Tibial artery (tissue), 4 donors: ENCODE data around the gene FGF3.

Experiments
- DNase-seq, 2 donors: peaks; one replicate each; pipeline ENCODE4 v3.0.0-alpha.2; 2019
- H3K27ac ChIP-seq, 2 donors: fragments of 200-600 bp; sonication (generic) in 1 of 2; 1 replicate in 1 of 2; 2 replicates in 1 of 2; pipeline ENCODE4 v1.5.1; 2018 to 2019; ENCODE audit warnings: mild to moderate bottlenecking in 1 of 2
- H3K27me3 ChIP-seq, 2 donors: fragments of 200-600 bp; sonication (generic) in 1 of 2; one replicate each; pipeline versions ENCODE4 v1.5.1 to v1.6.0; 2016 to 2019
- H3K36me3 ChIP-seq, 3 donors: fragments of 200-600 bp; sonication (generic) in 2 of 3; one replicate each; pipeline ENCODE4 v1.5.1; 2016 to 2019; ENCODE audit warnings: mild to moderate bottlenecking in 2 of 3
- H3K4me1 ChIP-seq, 4 donors: fragments of 200-600 bp; sonication (generic) in 2 of 4; 1 replicate in 3 of 4; 2 replicates in 1 of 4; pipeline ENCODE4 v1.5.1; 2016 to 2019
- H3K4me3 ChIP-seq, 2 donors: fragments of 200-600 bp; sonication (generic) in 1 of 2; 1 replicate in 1 of 2; 2 replicates in 1 of 2; pipeline ENCODE4 v1.5.1; 2018 to 2019; ENCODE audit warnings: mild to moderate bottlenecking in 2 of 2
- H3K9me3 ChIP-seq, 3 donors: fragments of 200-600 bp; sonication (generic) in 1 of 3; one replicate each; pipeline ENCODE4 v1.5.1; 2016 to 2019
- intact Hi-C: fragments of 100-400 bp; cut with DNase I; formaldehyde crosslinking; loops from one replicate; pipeline ENCODE4 v1.15.0; 2023; ENCODE audit warnings: low total_unique reads
- TF ChIP-seq, protein P1 (sequence below), 2 experiments: fragments of 200-600 bp in 1 of 2; fragments of 450-650 bp in 1 of 2; IDR thresholded peaks; one replicate each; pipeline ENCODE4 v1.5.1; 2017 to 2019; ENCODE audit warnings: antibody characterized with exemption in 2 of 2, mild to moderate bottlenecking in 1 of 2, moderate library complexity in 1 of 2

Gene FGF3

DNA sequence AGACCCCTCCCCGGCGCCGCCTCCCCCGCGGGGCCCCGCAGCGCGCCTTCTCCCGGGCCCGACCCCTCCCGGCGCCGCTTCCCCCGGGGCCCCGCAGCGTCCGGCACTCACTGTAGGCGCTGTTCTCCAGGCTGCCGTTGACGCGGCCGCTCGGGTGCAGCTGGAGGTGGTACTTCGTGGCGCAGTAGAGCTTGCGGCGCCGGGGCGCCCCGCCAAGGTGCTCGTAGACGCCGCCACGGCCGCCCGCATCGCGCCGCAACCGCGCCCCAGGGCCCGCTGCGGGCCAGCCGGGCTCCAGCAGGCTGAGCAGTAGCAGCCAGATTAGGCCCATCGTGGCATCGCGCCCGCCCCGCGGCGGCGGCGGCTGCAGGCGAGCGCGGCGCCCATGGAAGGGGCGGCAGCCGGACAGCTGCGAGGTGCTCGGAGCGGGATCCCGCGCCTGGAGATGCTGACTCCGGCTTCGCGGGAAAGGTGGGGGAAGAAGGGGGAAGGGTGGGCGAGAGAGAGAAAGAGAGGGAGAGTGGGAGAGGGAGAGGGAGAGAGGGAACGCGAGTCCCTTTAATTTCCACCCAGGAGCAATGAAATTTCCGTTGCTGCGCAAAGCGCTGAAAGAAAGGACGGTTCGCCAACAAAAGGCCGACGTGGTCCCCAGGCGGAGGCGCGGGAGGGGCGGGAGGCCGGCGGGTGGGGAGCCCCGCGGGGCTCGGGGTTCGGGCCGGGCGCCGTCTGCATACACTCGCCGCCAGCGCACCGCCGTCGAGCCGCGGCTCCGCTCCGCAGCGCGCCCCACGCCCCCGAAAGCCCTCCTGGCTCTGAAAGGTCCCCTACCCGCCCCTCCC lies at the start of gene FGF3:
Gene FGF3, minus strand, starts transcription at position 814 of the 839 bp plus-strand sequence. Its CDS starts 483 bp downstream, at position 331.
- H3K4me1 ChIP-seq, result peaks cover 0 to 23% (median 9%) of the 10 kb centered on the region in 4 donors
- H3K27ac ChIP-seq, result no peak within 1 kb of the TSS
- no peaks in the 10 kb centered on the region for H3K9me3 ChIP-seq
- TF ChIP-seq, protein P1, sequence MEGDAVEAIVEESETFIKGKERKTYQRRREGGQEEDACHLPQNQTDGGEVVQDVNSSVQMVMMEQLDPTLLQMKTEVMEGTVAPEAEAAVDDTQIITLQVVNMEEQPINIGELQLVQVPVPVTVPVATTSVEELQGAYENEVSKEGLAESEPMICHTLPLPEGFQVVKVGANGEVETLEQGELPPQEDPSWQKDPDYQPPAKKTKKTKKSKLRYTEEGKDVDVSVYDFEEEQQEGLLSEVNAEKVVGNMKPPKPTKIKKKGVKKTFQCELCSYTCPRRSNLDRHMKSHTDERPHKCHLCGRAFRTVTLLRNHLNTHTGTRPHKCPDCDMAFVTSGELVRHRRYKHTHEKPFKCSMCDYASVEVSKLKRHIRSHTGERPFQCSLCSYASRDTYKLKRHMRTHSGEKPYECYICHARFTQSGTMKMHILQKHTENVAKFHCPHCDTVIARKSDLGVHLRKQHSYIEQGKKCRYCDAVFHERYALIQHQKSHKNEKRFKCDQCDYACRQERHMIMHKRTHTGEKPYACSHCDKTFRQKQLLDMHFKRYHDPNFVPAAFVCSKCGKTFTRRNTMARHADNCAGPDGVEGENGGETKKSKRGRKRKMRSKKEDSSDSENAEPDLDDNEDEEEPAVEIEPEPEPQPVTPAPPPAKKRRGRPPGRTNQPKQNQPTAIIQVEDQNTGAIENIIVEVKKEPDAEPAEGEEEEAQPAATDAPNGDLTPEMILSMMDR (IDR thresholded peaks at IDR 0.05), result no peak
- intact Hi-C loops, result no loop called here
- no peak for DNase-seq
- no peak within 1 kb of the TSS for H3K4me3 ChIP-seq
- H3K36me3 ChIP-seq, result no peaks in the 10 kb centered on the region
- H3K27me3 ChIP-seq, result peaks cover 0 to 96% of the 10 kb centered on the region in 2 donors

DNA sequence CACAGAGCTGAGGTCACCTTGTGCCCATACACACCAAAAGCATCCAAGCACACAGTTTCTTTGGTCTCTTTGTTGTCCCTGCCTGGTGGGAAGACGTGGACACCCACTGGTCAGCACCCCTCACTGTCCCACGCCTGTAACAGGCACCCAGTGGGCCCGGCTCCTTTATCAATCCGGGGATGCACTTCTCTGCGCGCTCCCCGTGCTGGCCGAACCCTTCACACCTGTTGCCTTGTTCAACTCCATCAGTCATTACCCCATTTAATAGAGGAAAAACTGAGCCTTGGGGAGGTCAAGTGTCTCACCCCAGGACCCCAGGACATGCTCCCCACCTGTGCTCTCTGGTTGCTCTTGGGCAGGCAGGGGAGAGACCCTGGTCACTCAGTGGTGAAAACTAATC lies 49.7 kb upstream of the FGF3 start:
- peak in 1 of 2 donors; percentile 31 for DNase-seq
- H3K4me3 ChIP-seq, result no peak overlapping the region
- TF ChIP-seq, protein P1 (IDR thresholded peaks at IDR 0.05), result no peak
- no peak overlapping the region for H3K27ac ChIP-seq
- peaks cover 0 to 43% of the 10 kb centered on the region in 2 donors for H3K27me3 ChIP-seq
- intact Hi-C loops, result no loop called here
- no peaks in the 10 kb centered on the region for H3K4me1 ChIP-seq
- H3K9me3 ChIP-seq, result no peaks in the 10 kb centered on the region
- no peaks in the 10 kb centered on the region for H3K36me3 ChIP-seq

DNA sequence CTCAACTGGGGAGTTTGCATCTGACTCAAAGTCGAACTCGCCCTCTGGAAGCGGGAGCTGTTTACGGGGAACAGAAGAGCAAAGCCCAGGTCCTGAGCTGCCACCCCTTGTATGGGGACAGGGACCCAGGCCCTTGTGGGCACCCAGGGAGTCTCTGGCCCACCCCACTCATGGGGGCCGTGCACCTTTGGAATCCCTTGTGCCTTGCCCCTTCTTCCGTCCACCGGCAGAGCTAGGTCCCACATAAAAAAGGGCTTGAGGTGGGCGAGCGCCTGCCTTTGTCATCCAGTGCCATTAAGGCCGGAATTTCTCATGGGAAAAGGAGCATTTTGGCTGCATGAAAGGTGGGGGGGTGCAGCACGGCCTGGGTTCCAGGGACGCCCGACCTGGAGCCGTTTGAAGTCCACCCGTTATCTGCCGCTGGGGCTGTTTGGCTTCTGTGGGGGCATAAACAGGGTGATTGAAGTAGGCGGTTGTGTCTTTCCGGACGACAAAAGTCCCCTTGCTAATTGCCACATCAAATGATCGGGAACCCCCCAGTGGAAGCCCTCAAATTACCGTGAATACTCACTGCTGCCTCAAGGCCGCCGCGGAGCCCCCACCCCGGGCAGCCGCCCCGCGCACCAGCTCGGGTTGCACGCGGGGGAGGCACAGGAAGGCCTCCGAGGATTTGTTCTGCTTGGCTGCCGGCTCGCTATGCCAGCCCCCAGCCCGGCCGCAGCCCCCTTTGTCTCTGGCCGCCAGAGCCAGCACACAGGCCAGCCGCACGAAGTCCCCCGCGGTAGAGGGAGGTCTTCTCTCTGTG lies 49.0 kb upstream of the FGF3 start:
- Histone ChIP-seq H3K27me3 (peaks cover 0 to 49% of the 10 kb centered on the region in 2 donors), H3K36me3 (no peaks in the 10 kb centered on the region), H3K4me1 (no peaks in the 10 kb centered on the region), H3K9me3 (no peaks in the 10 kb centered on the region), H3K27ac (no peak overlapping the region), H3K4me3 (no peak overlapping the region)
- TF ChIP-seq, protein P1 (IDR thresholded peaks at IDR 0.05), result no peak
- peak in 1 of 2 donors; percentile 42 for DNase-seq
- intact Hi-C loops, result no loop called here

DNA sequence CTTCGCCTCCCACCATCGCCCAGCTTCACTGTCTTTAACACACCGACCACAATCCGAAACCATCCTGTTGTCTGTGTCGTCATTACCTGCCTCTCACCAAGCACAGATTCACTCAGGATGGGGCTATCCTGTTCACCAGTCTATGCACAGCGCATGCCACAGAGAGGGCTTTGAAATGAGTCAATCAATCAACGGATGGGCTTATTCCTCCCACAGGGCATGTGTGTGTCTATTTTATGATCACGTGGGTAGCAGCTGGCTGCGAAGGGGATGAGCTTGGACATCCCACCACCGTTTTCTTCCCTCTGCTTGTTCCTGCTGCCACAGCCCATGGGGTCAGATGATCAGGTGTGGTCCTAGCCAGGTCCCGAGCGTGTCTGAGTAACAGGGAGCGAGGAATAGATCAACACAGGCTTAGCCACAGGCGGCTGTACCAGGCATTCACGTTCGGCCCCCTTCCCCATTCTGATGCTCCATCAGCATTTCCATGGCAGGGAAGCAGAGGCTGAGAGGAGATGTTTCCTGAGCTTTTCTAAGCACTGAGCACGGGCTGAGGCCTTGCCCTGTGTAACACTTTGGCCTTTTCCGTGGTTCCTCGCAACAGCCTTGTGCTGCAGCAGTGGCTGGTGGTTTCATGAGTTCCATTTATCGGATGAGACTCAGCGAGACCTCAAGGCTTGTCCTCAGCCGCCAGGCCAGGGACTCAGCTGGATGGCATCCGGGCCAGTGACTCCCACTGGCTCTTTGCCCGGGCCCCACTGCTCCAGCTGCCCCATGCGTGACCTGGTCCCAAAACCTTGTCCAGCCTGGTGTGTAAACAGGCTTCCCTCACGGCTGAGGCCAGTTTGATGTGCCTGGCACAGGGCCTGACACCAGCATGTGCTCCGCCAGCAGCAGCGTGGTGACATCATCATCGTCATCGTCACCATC lies 48.1 kb upstream of the FGF3 start:
- Histone ChIP-seq H3K4me3 (no peak overlapping the region), H3K27ac (no peak overlapping the region), H3K9me3 (no peaks in the 10 kb centered on the region), H3K4me1 (no peaks in the 10 kb centered on the region), H3K27me3 (peaks cover 0 to 56% of the 10 kb centered on the region in 2 donors), H3K36me3 (no peaks in the 10 kb centered on the region)
- TF ChIP-seq, protein P1 (IDR thresholded peaks at IDR 0.05), result no peak
- DNase-seq, result peak in 1 of 2 donors; percentile 69
- intact Hi-C loops, result no loop called here

DNA sequence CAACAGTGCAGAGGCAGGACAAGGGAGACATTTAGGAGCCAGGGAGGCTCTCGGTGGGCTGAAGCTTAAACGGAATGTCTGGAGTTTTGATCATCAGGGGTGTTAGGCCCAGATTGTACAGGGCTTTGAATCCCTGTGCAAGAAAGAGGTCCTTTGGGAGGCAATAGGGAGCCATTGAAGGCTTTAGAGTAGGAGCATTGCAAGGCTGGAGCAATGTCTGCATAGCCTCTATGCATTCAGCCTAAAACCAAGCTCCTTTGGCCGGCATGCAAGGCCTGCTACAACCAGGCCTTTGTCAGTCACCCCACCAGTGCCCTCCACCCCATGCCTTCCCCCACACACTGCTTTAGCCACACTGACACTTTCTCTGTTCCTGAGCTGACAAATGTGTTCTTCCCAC lies 47.4 kb upstream of the FGF3 start:
- no peak overlapping the region for H3K4me3 ChIP-seq
- intact Hi-C loops, result no loop called here
- no peaks in the 10 kb centered on the region for H3K36me3 ChIP-seq
- H3K4me1 ChIP-seq, result no peaks in the 10 kb centered on the region
- TF ChIP-seq, protein P1 (IDR thresholded peaks at IDR 0.05), result no peak
- H3K27ac ChIP-seq, result no peak overlapping the region
- H3K9me3 ChIP-seq, result no peaks in the 10 kb centered on the region
- peaks cover 0 to 63% of the 10 kb centered on the region in 2 donors for H3K27me3 ChIP-seq
- no peak for DNase-seq
